Femur (tissue), 1 donor: ENCODE results near the gene MRPL43.
"Not testable (repeated sequence)": the region's sequence is repeated elsewhere in the genome, so short reads cannot be mapped to it uniquely, and the experiment has no call there.

Source experiments
- DNase-seq: peaks from one replicate; pipeline ENCODE4 v3.0.0-alpha.2; 2017

Gene MRPL43

GRCh38 chr10:100981178-100981772 lies 6.0 kb downstream of the MRPL43 start:
- no peak for DNase-seq

- no peak for DNase-seq
Observed at GRCh38 chr10:100980711-100981110, 6.6 kb downstream of the MRPL43 start.

GRCh38 chr10:100980311-100980710 lies 7.0 kb downstream of the MRPL43 start:
- DNase-seq, result no peak

- no peak for DNase-seq
Observed at GRCh38 chr10:100979791-100980272, 7.5 kb downstream of the MRPL43 start.

GRCh38 chr10:100978901-100979195 lies 8.4 kb downstream of the MRPL43 start:
- no peak for DNase-seq

GRCh38 chr10:100978121-100978900 lies 9.0 kb downstream of the MRPL43 start:
- DNase-seq, result no peak

GRCh38 chr10:100977436-100977835 lies 9.9 kb downstream of the MRPL43 start:
- DNase-seq, result no peak

- DNase-seq, result no peak
Observed at GRCh38 chr10:100976906-100977305, 10.4 kb downstream of the MRPL43 start.

GRCh38 chr10:100975397-100975796 lies 11.9 kb downstream of the MRPL43 start:
- not testable (repeated sequence) for DNase-seq

- no peak for DNase-seq
Observed at GRCh38 chr10:100972904-100973535, 14.3 kb downstream of the MRPL43 start.

GRCh38 chr10:100972115-100972903 lies 15.0 kb downstream of the MRPL43 start:
- no peak for DNase-seq

- DNase-seq, result no peak
Observed at GRCh38 chr10:100970914-100971811, 16.1 kb downstream of the MRPL43 start.

- no peak for DNase-seq
Observed at GRCh38 chr10:100970076-100970913, 17.0 kb downstream of the MRPL43 start.

- peak; percentile 59 for DNase-seq
Observed at GRCh38 chr10:100969187-100970075, 17.9 kb downstream of the MRPL43 start, which contains the start of gene SEMA4G. Gene SEMA4G, plus strand, starts transcription at chr10:100969504. Its CDS starts 3,409 bp downstream, at chr10:100972913.

- no peak for DNase-seq
Observed at GRCh38 chr10:100968863-100969186, 18.5 kb downstream of the MRPL43 start.

- no peak for DNase-seq
Observed at GRCh38 chr10:100968062-100968736, 19.1 kb downstream of the MRPL43 start.

- DNase-seq, result no peak
Observed at GRCh38 chr10:100967332-100967731, 20.0 kb downstream of the MRPL43 start.

- no peak for DNase-seq
Observed at GRCh38 chr10:100966887-100967286, 20.4 kb downstream of the MRPL43 start.

- DNase-seq, result no peak
Observed at GRCh38 chr10:100965820-100966219, 21.5 kb downstream of the MRPL43 start.

GRCh38 chr10:100963826-100964225 lies 23.5 kb downstream of the MRPL43 start:
- DNase-seq, result no peak
